OCI-LY7 (cell line): ENCODE data around the gene TPGS1.

Experiments
- CTCF ChIP-seq: fragments of 200-600 bp; sonication (generic); conservative IDR thresholded peaks from 2 replicates; pipeline ENCODE4 v1.5.1; 2014; ENCODE audit warnings: mild to moderate bottlenecking, antibody characterized with exemption, low read length, moderate library complexity, mixed read lengths
- EZH2phosphoT487 ChIP-seq: fragments of 200-600 bp; sonication (generic); IDR thresholded peaks from 2 replicates; pipeline ENCODE4 v1.6.1; 2018; ENCODE audit warnings: low read depth, borderline replicate concordance, mild to moderate bottlenecking, mixed run types, antibody characterized with exemption, low read length, moderate library complexity, mixed read lengths

- TF ChIP-seq CTCF (no peak), EZH2phosphoT487 (no peak)
Observed at GRCh38 chr19:501646-502045, 5.7 kb upstream of the TPGS1 start.
